ENCODE measurements around the gene DYNC1I2.

The DYNC1I2 gene

DNA sequence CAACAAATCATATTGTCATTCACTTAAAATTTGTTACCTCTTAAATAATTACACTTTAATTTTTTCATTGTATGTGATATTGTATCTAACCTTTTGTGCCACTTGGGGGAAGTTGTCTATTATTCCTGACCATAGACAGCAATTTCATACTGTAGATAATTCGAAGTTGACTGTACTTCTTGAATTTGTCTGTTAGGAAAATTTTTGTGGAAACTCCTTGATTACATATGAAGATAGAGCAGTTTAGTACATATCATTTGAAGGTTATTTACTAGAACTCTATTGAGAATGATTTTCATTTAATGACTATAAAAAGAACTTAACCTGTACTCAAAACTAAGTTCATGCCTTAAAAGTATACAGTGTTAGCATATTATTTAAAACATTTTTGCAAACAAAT lies 5.1 kb downstream of the DYNC1I2 start:
- in situ Hi-C loops (cut with HindIII; ENCODE audit: low pct_unique_long_range_greater_than_20kb, low sequenced_read_pairs), result no loop called here
- TF ChIP-seq JUND (IDR thresholded peaks at IDR 0.05; ENCODE audit: low read depth), result no peak
- no peak for DNase-seq (ENCODE audit: low read depth in 1 of 2, low spot score in 1 of 2)

DNA sequence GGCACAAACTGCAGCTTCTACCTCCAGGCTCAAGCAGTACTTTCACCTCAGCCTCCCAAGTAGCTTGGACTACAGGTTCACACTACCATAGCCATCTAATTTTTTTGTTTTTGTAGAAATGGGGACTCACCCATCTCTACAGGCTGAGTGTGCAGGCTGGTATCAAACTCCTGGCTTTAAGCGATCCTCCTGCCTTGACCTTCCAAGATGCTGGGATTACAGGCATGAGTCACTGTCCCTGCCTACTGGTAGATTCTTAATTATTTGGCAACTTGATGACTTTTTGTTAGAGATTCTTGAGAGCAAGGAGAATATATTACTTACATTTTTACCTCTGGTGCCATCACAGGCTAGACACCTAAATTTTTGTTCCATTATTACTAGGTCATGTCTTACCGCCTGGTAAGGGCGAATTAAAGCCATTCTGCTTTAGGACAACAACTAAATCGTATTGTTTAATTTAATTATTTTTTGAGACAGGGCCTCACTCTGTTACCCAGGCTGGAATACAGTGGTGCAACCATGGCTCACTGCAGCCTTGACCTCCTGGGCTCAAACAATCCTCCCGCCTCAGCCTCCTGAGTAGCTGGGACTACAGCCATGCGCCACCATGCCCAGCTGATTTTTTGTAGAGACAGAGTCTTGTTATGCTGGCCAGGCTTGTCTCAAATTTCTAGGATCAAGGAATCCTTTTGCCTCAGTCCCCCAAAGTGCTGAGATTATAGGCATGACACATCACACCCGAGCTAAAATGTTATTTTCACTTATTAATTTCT lies 15.7 kb downstream of the DYNC1I2 start:
- in situ Hi-C loops (cut with HindIII; ENCODE audit: low pct_unique_long_range_greater_than_20kb, low sequenced_read_pairs), result no loop called here
- no peak for DNase-seq (ENCODE audit: low read depth in 1 of 2, low spot score in 1 of 2)
- TF ChIP-seq JUND (IDR thresholded peaks at IDR 0.05; ENCODE audit: low read depth), result no peak

GRCh38 chr2:171703574-171704347 lies 16.5 kb downstream of the DYNC1I2 start:
- DNase-seq (ENCODE audit: low read depth in 1 of 2, low spot score in 1 of 2), result peak in 1 of 2 experiments; percentile 27
- no peak for TF ChIP-seq JUND (IDR thresholded peaks at IDR 0.05; ENCODE audit: low read depth)
- in situ Hi-C loops (cut with HindIII; ENCODE audit: low pct_unique_long_range_greater_than_20kb, low sequenced_read_pairs), result no loop called here

DNA sequence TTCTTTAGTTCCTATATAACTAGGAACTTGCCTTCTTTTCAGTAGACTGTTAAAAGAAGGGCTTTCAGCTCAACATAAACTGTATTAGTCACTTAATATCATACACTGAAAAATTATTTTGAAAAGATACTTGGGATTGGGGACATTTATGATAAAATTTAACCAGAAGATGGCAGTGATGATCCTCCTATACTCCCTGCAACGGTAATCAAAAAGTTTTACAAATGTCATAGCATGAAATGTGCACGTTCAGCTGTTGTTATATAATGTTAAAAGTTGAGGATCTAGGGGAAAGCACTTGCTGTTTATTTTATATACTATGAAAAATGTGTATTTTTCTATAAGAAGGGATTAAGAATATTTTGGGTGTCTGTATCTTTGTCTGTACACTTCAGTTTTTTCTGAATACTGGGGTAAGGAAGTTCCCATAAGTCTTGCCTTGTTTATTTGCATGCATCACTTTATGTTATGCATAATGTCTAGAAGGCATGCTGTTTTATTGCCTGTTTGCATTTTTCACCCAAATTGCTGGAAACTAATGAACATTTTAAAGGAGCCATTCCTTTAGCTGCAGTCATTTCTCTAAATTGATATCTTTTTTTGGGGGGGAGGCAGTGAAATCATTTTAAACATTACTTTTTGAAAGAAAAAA lies 19.0 kb downstream of the DYNC1I2 start:
- DNase-seq (ENCODE audit: low read depth in 1 of 2, low spot score in 1 of 2), result peak in 1 of 2 experiments; percentile 18
- TF ChIP-seq JUND (IDR thresholded peaks at IDR 0.05; ENCODE audit: low read depth), result no peak
- in situ Hi-C loops (cut with HindIII; ENCODE audit: low pct_unique_long_range_greater_than_20kb, low sequenced_read_pairs), result no loop called here

DNA sequence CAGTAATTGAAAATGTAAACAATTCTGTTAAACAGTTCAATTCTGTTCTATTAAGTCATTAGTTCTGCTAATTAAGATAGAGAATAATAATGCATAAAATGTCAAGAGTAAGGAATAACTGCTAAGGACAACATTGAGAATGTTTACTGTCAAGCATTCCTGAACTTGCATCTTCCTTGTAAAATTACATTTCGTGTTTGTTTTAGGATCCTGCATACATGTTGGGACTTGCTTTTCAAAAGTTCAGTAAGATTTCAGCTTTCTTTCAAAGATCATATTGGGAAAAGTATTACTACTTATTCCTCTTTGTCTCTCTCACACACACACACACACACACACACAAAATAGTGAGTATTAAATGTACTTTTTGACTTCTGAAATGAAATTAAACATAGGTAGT lies 20.5 kb downstream of the DYNC1I2 start:
- TF ChIP-seq JUND (IDR thresholded peaks at IDR 0.05; ENCODE audit: low read depth), result no peak
- in situ Hi-C loops (cut with HindIII; ENCODE audit: low pct_unique_long_range_greater_than_20kb, low sequenced_read_pairs), result no loop called here
- DNase-seq (ENCODE audit: low read depth in 1 of 2, low spot score in 1 of 2), result peak in 1 of 2 experiments; percentile 40

GRCh38 chr2:171709011-171709685 lies 21.9 kb downstream of the DYNC1I2 start:
- in situ Hi-C loops (cut with HindIII; ENCODE audit: low pct_unique_long_range_greater_than_20kb, low sequenced_read_pairs), result no loop called here
- TF ChIP-seq JUND (IDR thresholded peaks at IDR 0.05; ENCODE audit: low read depth), result no peak
- DNase-seq (ENCODE audit: low read depth in 1 of 2, low spot score in 1 of 2), result no peak

- in situ Hi-C loops (cut with HindIII; ENCODE audit: low pct_unique_long_range_greater_than_20kb, low sequenced_read_pairs), result no loop called here
- DNase-seq (ENCODE audit: low read depth in 1 of 2, low spot score in 1 of 2), result no peak
- TF ChIP-seq JUND (IDR thresholded peaks at IDR 0.05; ENCODE audit: low read depth), result no peak
Measured at GRCh38 chr2:171711351-171711750, 24.1 kb downstream of the DYNC1I2 start.

DNA sequence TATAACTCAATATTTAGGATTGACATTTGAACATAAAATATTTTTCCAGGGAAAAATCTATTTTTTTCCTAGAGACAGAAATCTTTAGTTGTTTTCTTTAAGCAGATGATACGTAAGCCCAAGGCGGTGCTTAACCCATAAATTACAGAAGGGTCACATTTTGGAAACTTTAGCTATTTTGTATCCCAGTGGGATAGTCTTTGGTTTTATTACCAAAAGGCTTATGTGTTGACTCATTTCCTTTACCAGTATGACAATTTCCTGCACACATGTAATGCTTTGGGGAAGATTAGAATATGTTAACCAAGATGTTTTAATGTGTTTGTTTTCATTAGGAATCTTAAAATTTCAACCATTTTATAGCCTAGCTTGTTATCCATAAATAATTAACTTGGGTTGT lies 24.8 kb downstream of the DYNC1I2 start:
- no peak for DNase-seq (ENCODE audit: low read depth in 1 of 2, low spot score in 1 of 2)
- no peak for TF ChIP-seq JUND (IDR thresholded peaks at IDR 0.05; ENCODE audit: low read depth)
- in situ Hi-C loops (cut with HindIII; ENCODE audit: low pct_unique_long_range_greater_than_20kb, low sequenced_read_pairs), result no loop called here

- no peak for TF ChIP-seq JUND (IDR thresholded peaks at IDR 0.05; ENCODE audit: low read depth)
- in situ Hi-C loops (cut with HindIII; ENCODE audit: low pct_unique_long_range_greater_than_20kb, low sequenced_read_pairs), result no loop called here
- no peak for DNase-seq (ENCODE audit: low read depth in 1 of 2, low spot score in 1 of 2)
Measured at GRCh38 chr2:171718720-171719119, 31.5 kb downstream of the DYNC1I2 start.

DNA sequence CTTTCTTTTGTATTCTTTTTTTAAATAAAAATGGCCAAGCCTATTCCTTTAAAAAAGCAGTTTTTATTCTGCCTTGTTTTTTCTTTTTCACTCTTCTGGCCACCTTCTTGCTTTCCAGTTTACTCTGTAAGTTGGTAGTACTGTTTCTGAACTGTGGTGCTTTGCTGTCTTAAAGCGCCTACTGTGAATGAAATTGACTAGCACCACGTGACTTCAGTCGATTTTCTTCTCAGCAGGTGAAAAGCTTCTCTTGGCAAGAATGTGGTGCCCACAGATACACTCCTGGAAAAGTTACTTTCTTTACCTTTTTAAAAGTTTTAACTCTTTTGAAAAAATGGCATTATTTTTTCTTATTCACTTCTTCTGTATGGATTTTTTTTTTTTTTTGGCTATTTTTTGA lies 32.4 kb downstream of the DYNC1I2 start:
- in situ Hi-C loops (cut with HindIII; ENCODE audit: low pct_unique_long_range_greater_than_20kb, low sequenced_read_pairs), result no loop called here
- no peak for TF ChIP-seq JUND (IDR thresholded peaks at IDR 0.05; ENCODE audit: low read depth)
- no peak for DNase-seq (ENCODE audit: low read depth in 1 of 2, low spot score in 1 of 2)

DNA sequence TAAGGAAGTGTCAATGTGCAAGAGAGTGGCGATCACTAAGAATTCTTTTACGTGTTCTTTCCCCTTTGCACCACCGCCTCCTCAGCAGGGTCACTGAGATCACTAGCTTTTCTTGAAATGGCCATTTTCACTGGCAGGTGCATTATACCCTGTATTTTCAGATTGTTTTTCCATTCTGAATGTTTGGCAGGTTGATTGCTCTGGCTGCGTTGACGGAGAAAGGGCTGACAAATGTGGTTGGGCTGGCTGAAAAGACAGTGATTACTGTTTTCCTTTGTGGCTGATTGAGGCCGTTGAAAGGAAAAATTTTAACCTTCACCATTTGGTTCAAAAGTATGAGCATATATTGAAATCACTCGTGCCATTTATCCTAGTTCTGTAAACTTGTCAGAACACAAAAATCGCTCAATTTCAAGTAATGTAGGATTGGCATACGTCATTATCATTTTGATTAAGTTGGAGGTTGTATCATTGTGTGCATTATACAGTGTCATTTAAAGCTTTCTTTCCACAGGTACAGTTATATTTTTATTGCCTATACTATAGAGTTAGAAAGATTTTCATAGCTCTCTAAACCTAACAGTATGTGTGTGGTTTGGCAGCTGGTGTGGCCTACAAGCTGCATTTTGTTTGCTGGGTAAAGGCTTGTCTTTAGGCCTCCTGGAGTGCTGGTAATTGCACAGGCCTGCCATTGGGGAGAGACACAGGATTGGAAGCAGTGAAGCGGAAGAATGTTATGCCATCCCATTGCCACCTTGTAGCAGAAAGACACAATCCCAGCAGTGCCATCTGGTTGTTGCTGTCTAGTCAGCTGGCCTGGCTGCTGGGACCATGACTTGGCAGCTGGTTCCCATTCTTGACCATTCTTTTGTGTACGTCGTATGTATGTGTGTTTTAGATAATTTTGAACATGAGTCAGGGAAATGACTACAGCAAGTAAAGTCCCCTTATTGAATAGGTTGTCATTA lies 36.7 kb downstream of the DYNC1I2 start:
- DNase-seq (ENCODE audit: low read depth in 1 of 2, low spot score in 1 of 2), result peak in 1 of 2 experiments; percentile 52
- no peak for TF ChIP-seq JUND (IDR thresholded peaks at IDR 0.05; ENCODE audit: low read depth)
- in situ Hi-C loops (cut with HindIII; ENCODE audit: low pct_unique_long_range_greater_than_20kb, low sequenced_read_pairs), result no loop called here

All from T47D (cell line).